Measurements from ENCODE around the gene ZNF761. TPM values are rescaled to one million over a fixed set of nuclear protein-coding genes. Genes with fewer than 3 reads are reported as not detected.
"Not testable (repeated sequence)": the region's sequence is repeated elsewhere in the genome, so short reads cannot be mapped to it uniquely, and the experiment has no call there.

ZNF761 gene
- total RNA-seq, 1 experiment from 2014 or later: 17.7 TPM

DNA sequence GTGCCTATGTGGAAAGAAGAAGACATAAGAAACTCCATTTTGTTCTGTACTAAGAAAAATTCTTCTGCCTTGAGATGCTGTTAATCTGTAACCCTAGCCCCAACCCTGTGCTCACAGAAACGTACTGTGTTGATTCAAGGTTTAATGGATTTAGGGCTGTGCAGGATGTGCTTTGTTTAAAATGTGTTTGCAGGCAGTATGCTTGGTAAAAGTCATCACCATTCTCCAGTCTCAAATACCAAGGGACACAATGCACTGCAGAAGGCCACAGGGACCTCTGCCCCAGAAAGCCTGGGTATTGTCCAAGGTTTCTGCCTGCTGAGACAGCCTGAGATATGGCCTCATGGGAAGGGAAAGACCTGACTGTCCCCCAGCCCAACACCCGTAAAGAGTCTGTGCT is 12.0 kb downstream of the ZNF761 start:
- in situ Hi-C loops (cut with HindIII; ENCODE audit: low sequenced_read_pairs); DNase-seq (ENCODE audit: low spot score): not testable (repeated sequence)

DNA sequence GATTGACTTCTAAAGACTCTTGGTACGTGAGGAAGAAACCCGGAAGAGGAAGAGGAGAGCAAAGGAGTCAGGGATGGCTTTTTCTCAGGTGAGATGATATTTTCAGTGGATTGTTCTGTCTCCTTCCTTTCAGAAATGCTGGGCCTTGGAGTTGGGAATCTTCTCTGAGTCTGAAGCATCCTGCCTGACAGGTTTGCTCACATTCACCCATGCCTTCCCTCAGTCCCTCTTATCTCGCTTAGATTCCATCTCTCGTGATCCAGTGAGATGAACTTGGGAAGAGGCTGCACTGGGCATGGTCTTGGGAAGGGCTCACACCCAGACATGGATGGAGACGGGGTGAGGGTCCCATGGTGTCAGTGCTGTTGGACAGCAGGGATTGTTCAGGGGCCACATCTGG is 15.4 kb downstream of the ZNF761 start:
- DNase-seq (ENCODE audit: low spot score); in situ Hi-C loops (cut with HindIII; ENCODE audit: low sequenced_read_pairs): not testable (repeated sequence)

DNA sequence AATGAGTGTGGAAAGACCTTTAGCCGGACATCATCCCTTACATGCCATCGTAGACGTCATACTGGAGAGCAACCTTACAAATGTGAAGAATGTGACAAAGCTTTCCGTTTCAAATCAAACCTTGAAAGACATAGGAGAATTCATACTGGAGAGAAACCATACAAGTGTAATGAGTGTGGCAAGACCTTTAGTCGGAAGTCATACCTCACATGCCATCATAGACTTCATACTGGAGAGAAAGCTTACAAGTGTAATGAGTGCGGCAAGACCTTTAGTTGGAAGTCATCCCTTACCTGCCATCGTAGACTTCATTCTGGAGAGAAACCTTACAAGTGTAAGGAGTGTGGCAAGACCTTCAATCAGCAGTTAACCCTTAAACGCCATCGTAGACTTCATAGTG is 24.0 kb downstream of the ZNF761 start:
- in situ Hi-C loops (cut with HindIII; ENCODE audit: low sequenced_read_pairs): no loop called here
- DNase-seq (ENCODE audit: low spot score): no peak

DNA sequence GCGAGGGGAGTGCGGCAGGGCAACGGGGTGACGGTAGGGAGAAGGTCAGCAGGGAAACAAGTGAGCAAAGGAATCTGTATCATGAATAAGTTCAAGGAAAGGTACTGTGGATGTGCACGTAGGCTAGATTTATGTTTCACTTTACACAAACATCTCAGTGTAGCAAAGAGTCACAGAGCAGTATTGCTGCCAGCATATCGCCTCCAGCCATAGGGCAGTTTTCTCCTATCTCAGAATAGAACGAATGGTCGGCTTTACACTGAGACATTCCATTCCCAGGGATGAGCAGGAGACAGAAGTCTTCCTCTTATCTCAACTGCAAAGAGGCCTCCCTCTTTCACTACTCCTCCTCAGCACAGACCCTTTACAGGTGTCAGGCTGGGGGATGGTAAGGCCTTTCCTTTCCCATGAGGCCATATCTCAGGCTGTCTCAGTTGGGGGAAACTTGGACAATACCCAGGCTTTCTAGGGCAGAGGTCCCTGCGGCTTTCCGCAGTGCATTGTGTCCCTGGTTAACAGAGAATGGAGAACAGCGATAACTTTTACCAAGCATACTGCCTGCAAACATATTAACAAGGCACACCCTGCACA is 28.4 kb downstream of the ZNF761 start:
- DNase-seq (ENCODE audit: low spot score): not testable (repeated sequence)

DNA sequence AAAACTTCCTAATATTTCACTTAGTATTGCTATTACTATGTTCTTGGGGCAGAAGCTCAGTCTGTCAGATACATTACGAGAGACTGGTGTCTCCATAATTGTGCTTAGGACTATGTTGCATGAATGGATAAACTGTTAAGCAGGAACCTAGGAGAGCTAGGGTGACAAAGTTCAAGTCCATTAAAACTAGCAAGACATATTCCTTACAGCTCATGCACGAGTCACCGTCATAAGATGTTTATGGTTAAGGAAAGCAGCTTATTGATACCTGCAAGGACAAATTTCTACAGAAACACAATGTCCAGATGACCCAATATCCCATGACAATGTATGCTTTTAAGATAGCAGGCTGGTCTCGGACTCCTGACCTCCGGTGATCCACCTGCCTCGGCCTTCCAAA is 30.1 kb downstream of the ZNF761 start:
- no peak for DNase-seq (ENCODE audit: low spot score)
- in situ Hi-C loops (cut with HindIII; ENCODE audit: low sequenced_read_pairs): no loop called here

More for the DNA sequence above, 28.4 kb downstream of the ZNF761 start:
- in situ Hi-C loops (cut with HindIII; ENCODE audit: low sequenced_read_pairs): not testable (repeated sequence)

DNA sequence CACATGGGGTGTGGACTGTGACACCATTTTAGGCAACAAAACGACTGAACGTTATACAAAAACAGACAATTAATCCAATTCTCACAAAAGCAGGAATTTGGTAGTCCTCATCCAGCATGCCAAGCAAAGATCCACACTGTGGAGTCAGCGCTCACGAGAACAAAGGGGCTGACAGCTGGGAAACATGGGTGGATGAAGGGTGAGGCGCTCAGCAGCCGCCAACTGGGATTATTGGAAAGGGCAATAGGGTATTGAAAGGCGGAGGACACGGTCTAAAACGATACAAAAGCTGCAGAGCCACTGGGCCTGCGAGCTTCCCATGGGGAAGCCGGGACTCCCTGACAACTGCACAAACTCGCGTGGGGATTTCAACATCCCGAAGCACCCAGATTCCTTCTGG is 31.1 kb downstream of the ZNF761 start:
- in situ Hi-C loops (cut with HindIII; ENCODE audit: low sequenced_read_pairs): no loop called here
- DNase-seq (ENCODE audit: low spot score): no peak

DNA sequence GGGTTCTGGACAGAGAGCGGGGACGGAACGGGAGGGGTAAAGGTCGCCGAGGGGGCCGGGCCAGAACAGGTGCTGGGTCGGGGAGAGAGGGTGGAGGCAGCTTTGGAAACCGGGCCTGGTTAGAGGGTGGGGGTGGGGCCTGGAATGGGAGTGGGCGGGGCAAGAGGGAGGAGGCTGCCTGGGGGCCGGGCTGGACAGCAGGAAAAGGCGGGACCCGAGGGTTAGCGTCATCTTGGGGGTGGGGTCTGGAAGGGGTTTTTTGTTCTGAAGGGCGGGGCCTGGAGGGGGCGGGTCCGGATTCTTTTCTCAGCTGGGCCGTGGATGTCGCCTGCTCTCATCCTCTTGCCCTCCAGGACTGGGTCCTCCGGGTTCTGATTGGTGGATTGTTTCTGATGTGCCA is 31.5 kb downstream of the ZNF761 start:
- peak; percentile 72 for DNase-seq (ENCODE audit: low spot score)
- in situ Hi-C loops (cut with HindIII; ENCODE audit: low sequenced_read_pairs): no loop called here

DNA sequence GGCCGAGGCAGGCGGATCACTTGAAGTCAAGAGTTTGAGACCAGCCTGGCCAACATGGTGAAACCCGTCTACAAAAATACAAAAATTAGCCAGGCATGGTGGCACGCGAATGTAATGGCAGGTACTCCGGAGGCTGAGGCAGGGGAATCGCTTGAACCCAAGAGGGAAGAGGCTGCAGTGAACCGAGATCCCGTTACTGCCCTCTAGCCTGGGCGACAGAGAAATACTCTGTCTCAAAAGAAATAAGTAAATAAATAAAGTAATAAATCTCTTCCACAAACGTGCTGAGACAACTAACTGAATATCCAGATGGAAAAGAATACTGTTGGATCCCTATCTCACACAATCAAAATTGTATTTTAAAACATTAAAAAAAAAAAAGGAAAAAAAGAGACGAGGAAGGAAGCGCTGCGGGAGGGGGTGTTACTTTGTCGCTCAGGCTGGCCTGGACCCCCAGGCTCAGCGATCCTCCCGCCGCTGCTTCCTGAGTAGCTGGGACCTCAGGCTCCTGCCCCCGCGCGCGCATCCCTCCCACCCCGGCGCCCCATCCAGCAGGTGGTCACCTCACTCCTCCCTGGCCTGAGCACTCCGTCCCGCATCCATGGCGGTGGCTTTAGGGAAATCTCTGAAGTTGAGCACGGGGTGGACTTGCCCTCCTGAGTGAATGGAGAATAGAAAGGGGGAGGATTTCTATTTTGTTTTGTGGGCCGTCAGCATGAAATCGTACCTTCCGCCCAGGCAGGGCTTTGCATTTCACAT is 35.1 kb downstream of the ZNF761 start:
- DNase-seq (ENCODE audit: low spot score): no peak
- in situ Hi-C loops (cut with HindIII; ENCODE audit: low sequenced_read_pairs): no loop called here

DNA sequence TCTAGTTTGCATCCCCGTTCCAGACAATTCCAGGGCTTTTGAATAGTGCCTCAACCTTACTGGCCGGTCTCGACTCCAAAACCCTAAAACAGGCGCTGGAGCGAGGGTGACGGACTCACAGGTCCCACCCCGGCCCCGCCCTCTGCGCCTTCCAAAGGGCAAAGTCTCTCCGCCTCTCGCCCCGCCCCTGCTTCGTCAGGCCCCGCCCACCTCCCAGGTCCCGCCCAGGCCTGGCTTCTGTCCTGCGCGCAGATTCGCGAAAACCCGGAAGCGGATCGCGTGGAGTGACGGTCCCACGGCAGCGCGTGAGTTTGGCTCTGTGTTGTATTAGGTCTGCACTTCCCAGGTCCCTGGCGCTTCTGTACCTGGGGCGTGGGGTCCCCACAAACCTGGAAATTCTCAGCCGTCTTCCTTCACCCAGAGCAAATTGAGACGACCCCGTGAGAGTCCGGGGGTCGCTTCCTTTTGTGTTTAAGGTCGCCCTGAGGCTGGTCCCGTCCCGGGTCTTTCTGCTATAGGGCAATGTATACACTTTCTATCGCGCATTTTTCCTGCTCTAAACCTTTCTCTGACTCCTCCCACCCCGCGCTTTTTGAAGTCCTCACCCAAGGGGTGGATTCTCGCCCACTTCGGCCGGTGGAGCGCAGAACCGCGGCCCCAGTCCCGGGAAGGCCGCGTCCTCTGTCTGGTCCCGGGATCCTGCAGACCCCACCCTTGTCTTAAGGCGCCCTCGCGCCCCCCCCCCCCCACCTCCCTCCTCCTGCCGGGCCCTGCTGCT is 35.9 kb downstream of the ZNF761 start, which contains the start of gene ZNF813:
ZNF813 (plus strand) TSS at position 249 of the 778 bp plus-strand sequence. CDS start 16,090 bp downstream, outside the sequence.
- in situ Hi-C loops (cut with HindIII; ENCODE audit: low sequenced_read_pairs): no loop called here
- DNase-seq (ENCODE audit: low spot score): peak; percentile 81

DNA sequence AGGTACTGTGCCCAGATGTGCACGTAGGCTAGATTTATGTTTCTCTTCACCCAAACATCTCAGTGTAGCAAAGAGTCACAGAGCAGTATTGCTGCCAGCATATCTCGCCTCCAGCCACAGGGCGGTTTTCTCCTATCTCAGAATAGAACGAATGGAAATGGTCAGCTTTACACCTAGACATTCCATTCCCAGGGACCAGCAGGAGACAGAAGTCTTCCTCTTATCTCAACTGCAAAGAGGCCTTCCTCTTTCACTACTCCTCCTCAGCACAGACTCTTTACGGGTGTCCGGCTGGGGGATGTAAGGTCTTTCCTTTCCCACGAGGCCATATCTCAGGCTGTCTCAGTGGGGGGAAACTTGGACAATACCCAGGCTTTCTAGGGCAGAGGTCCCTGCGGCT is 36.8 kb downstream of the ZNF761 start:
- DNase-seq (ENCODE audit: low spot score); in situ Hi-C loops (cut with HindIII; ENCODE audit: low sequenced_read_pairs): not testable (repeated sequence)

DNA sequence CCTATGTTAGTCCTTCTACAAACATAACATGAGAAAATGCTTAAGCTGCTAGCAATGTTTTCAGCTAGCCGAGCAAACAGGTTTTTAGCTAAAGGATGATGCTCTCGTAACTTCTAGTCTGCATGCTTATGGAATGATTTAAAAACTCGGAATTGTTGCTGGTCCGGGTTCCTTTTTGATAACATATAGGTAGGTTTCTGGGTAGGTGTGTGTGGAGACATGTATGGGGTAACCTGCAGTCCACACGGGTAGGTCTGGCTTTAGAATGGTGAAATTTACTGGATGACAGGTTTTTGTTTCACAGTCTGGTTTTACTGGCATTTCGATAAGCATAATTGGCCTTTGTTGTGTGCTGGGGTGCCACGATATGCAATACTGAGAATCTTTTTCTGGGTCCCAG is 40.1 kb downstream of the ZNF761 start:
- in situ Hi-C loops (cut with HindIII; ENCODE audit: low sequenced_read_pairs): no loop called here
- no peak for DNase-seq (ENCODE audit: low spot score)

DNA sequence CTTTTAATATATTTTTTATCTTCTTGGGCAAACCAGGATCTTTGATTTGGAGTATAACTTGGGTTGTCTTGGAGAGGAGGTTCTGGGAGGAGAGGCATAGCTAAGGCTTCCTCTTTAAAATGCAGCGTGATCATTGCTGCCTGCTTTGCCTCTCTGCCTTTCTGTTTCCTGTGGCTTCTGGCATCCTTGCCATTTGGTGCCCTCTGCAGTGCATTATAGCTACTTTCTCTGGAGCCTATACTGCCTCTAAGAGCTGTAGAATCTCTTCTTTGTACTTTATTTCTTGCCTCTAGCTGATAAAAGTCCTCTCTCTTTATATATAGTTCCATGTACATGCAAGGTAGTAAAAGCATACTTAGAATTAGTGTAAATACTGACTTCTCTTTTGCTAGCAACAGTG is 43.0 kb downstream of the ZNF761 start:
- DNase-seq (ENCODE audit: low spot score); in situ Hi-C loops (cut with HindIII; ENCODE audit: low sequenced_read_pairs): not testable (repeated sequence)

DNA sequence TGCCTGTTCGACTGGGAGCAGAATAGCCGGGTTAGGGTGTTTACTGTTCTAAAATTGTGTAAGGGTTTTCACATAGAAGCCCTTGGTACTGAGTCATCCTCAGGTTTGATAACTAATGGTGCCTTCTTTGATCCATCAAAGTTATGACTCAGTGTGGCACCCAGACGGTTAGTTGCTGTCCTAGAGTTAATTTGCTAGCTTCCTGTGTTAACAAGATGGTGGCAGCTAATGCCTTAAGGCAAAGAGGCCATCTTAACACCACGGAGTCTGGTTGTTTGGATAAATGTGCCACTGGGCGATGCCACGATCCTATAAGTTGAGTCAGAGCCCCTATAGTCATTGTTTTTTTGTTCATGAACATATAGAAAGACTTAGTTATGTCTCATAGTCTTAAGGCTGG is 43.7 kb downstream of the ZNF761 start:
- DNase-seq (ENCODE audit: low spot score); in situ Hi-C loops (cut with HindIII; ENCODE audit: low sequenced_read_pairs): not testable (repeated sequence)

DNA sequence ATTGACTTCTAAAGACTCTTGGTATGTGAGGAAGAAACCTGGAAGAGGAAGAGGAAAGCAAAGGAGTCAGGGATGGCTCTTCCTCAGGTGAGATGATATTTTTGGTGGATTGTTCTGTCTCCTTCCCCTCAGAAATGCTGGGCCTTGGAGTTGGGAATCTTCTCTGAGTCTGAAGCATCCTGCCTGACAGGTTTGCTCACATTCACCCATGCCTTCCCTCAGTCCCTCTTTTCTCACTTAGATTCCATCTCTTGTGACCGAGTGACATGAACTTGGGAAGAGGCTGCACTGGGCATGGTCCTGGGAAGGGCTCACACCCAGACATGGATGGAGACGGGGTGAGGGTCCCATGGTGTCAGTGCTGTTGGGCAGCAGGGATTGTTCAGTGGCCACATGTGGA is 52.0 kb downstream of the ZNF761 start:
- DNase-seq (ENCODE audit: low spot score); in situ Hi-C loops (cut with HindIII; ENCODE audit: low sequenced_read_pairs): not testable (repeated sequence)

DNA sequence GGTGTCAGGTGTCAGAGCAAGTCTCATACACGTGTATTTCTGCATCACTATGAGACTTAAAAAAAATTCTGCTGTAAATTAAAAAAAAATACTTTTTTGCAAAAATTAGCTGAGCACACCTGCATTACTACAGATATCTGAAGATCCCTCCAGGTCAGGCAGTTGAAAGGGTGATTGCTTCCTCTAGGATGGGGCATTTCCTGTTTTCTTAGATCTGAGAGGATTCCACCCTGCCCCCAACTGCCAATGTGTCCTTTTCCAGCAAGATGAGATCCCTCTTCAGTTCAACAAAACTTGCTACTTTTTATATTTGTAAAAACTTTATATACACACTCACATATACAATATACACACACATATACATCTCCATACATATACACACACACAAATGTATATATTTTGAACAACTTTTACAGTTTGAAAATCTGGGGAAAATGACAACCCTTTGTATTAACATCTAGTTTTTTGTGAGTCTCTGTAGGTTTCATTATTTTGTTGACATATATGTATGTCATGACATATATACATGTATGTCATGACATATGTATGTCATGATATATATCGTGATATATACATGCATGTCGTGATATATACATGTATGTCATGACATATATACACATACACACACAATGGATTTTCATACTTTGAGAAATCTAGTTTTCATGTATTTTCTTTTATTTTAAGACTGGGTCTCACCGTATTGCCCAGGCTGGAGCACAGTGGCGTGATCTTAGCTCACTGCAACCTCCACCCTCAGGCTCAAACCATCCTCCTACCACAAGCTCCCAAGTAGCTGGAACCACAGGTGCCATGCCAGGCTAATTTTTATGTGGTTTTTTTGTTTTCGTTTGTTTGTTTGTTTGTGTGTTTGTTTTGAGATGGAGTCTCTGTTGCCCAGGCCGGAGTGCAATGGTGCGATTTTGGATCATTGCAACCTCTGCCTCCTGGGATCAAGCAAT is 53.5 kb downstream of the ZNF761 start:
- in situ Hi-C loops (cut with HindIII; ENCODE audit: low sequenced_read_pairs): no loop called here
- no peak for DNase-seq (ENCODE audit: low spot score)

DNA sequence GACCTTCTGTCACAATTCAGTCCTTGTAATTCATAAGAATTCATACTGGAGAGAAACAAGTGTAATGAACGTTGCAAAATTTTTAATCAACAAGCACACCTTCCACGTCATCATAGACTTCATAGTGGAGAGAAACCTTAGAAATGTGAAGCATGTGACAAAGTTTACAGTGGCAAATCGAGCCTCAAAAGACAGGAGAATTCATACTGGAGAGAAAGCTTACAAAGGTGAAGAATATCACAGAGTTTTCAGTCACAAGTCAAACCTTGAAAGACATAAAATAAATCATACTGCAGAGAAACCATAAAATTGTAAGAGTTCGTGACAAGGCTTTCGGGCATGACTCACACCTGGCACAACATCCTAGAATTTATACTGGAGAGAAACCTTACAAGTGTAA is 60.4 kb downstream of the ZNF761 start:
- no peak for DNase-seq (ENCODE audit: low spot score)
- in situ Hi-C loops (cut with HindIII; ENCODE audit: low sequenced_read_pairs): no loop called here

DNA sequence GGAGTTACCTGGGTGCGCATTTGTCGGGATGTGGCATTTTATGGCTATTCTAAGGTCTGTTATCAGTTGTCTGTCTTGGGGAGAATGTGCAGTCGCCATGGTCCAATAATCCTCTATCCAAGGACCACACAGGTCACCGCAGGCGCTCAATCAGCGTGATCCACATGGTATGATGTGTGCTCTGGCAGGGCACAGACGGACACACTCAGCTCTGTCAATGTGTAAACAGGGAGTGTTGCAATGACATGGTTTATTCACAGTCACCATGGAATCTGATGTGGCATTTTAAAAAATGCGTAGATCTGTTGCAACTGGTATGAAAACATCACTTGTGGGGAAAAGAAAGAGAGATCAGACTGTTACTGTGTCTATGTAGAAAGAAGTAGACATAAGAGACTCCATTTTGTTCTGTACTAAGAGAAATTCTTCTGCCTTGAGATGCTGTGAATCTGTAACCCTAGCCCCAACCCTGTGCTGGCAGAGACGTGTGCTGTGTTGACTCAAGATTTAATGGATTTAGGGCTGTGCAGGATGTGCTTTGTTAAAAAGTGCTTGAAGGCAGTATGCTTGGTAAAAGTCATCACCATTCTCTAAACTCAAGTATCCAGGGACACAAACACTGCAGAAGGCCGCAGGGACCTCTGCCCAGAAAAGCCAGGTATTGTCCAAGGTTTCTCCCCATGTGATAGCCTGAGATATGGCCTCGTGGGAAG is 65.7 kb downstream of the ZNF761 start:
- in situ Hi-C loops (cut with HindIII; ENCODE audit: low sequenced_read_pairs); DNase-seq (ENCODE audit: low spot score): not testable (repeated sequence)

DNA sequence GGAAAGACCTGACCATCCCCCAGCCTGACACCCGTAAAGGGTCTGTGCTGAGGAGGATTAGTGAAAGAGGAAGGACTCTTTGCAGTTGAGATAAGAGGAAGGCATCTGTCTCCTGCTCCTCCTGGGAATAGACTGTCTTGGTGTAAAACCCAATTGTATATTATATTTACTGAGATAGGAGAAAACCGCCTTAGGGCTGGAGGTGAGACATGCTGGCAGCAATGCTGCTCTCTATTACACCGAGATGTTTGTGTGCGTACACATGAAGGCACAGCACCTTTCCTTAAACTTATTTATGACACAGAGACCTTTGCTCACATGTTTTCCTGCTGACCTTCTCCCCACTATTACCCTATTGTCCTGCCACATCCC is 66.2 kb downstream of the ZNF761 start:
- in situ Hi-C loops (cut with HindIII; ENCODE audit: low sequenced_read_pairs); DNase-seq (ENCODE audit: low spot score): not testable (repeated sequence)
